Activated naive CD4-positive, alpha-beta T cell treated with anti-CD3 and anti-CD28 coated beads, Interleukin-2, amount 50 U/mL, for 72 hours (primary cell): Measurements from ENCODE around the gene TRABD2B. TPM values are rescaled to one million over a fixed set of nuclear protein-coding genes. Genes with fewer than 3 reads are reported as not detected.
"Not testable (repeated sequence)": the region's sequence is repeated elsewhere in the genome, so short reads cannot be mapped to it uniquely, and the experiment has no call there.

ENCODE experiments used
- ATAC-seq, 2 donors: fragments of 150-1000 bp; cut with Tn5 transposase; 2 replicates each; pipeline ENCODE4 v1.10.0; 2021; ENCODE audit warnings: mild to moderate bottlenecking in 2 of 2, moderate library complexity in 2 of 2
- DNase-seq, 2 donors: peaks; one replicate each; pipeline ENCODE4 v3.0.0; 2021 to 2022; ENCODE audit warnings: low spot score in 2 of 2
- H3K27ac Mint-ChIP-seq, 2 donors: one replicate each; pipeline ENCODE4 v1.8.0; 2022; ENCODE audit warnings: mild to moderate bottlenecking in 2 of 2, mixed read lengths in 2 of 2
- H3K36me3 Mint-ChIP-seq, 2 donors: one replicate each; pipeline ENCODE4 v1.8.0; 2022; ENCODE audit warnings: mixed read lengths in 2 of 2
- H3K9me3 Mint-ChIP-seq, 2 donors: one replicate each; pipeline ENCODE4 v1.8.0; 2022; ENCODE audit warnings: mixed read lengths in 2 of 2
- total RNA-seq, 2 donors: library from RNA; stranded (reverse); gene quantifications; one replicate each; pipeline ENCODE4 v1.2.3, GENCODE V29; 2022

The TRABD2B gene
- total RNA-seq, 2 donors from 2014 or later = not detected

DNA sequence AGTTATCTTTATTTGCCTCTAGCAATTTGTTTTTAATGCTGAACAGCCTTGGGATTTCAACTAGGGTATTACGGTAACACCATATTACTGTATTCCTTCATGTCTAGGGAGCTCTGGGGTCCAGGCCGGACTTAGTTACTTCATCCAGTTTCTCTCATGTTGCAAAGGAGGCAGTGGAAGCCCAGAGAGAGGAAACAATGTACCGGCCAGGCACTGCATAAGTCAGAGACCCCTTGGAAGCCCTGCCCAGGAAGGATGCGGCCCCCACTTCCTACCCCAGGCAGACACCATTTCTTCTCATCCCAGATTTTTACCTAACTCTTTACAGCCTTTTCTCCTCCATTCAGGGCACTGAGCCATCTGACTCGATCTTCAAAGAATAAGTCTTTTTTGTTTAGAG, 32.5 kb downstream of the TRABD2B start:
- DNase-seq (no peak), ATAC-seq (no peak)
- peaks cover 0 to 4% of the 10 kb centered on the region in 2 donors for H3K36me3 Mint-ChIP-seq
- H3K9me3 Mint-ChIP-seq = no peaks in the 10 kb centered on the region
- H3K27ac Mint-ChIP-seq = no peak overlapping the region

DNA sequence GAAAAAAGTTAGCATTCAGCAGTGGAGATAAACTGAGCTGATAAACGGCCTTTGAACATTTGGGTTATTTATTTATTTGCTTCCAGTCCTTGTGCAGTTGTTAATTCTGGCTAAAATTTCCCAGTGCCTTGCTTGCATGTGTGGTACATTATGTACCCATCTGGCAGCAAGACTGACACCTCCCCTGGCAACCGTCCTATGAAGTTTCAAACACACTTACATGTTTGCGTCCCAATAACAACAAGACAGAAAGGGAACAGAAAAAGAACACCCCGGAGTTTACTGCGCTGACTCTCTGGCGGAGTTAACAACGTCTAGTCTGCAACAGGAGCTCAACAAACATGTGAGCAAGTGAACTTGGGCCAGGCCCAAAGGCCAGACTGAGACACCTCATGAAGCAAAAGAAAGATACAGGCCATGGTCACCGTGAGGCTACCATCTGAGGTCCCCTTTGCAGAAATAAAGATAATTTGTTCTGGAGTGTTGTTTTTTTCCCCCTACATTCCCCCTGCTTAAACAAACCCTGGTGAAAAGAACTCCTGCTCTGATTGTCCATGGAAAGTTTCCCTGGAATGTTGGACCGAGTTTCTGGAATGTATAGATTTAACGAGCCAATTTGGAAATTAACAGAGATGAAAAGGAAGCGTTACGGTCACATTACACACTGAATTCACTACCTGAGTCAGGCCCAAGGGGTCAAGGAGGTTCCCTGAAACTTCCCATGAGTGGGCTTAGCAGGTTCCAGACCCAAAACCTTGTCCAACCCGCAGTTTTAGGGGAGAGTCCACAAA, 33.4 kb downstream of the TRABD2B start:
- no peak for DNase-seq
- ATAC-seq = no peak
- Mint-ChIP-seq H3K27ac (no peak overlapping the region), H3K36me3 (peaks cover 0 to 4% of the 10 kb centered on the region in 2 donors), H3K9me3 (peaks cover 0 to 6% of the 10 kb centered on the region in 2 donors)

DNA sequence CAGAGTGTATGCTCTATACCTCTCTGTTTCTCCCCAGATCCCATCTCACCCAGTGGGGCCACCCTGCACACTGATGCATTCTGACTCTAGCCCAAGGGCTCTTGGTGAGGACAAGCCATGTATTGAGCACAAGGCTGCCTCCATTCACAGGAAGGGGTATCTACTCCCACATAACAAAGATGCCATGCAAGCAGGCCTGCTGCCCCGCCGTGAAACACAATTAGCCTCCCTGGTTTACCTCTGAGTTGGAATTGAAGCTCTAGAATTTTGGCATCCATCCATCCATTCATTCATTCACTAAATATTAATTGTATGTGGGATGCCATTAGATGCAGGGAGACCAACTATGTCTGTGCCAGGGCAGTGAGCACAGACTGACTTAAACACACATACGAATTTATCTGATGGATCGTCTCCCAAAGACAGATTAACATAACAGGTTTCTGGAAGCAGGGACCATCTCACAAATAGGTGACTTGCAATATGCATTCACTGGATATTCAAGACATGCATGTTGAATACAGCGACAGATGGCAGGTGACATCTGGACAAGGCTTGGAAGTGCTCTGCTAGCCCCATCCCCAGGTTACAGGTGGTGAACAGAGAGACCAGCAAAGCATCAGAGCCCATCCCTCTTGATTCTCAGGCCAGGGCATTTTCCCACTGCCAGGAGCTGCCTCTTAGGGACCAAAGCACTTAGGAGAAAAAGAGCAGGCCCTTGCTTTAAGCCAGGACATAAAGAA, 34.3 kb downstream of the TRABD2B start:
- no peak for ATAC-seq

DNA sequence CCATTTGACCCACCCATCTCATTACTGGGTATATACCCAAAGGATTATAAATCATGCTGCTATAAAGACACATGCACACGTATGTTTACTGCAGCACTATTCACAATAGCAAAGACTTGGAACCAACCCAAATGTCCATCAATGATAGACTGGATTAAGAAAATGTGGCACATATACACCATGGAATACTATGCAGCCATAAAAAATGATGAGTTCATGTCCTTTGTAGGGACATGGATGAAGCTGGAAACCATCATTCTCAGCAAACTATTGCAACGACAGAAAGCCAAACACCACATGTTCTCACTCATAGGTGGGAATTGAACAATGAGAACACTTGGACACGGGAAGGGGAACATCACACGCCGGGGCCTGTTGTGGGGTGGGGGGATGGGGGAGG, 35.4 kb downstream of the TRABD2B start:
- not testable (repeated sequence) for DNase-seq, ATAC-seq, H3K36me3 Mint-ChIP-seq, H3K27ac Mint-ChIP-seq, H3K9me3 Mint-ChIP-seq

More for the DNA sequence above, 34.3 kb downstream of the TRABD2B start:
- Mint-ChIP-seq H3K36me3 (peaks cover 0 to 4% of the 10 kb centered on the region in 2 donors), H3K27ac (no peak overlapping the region), H3K9me3 (peaks cover 0 to 7% of the 10 kb centered on the region in 2 donors)
- DNase-seq = no peak

DNA sequence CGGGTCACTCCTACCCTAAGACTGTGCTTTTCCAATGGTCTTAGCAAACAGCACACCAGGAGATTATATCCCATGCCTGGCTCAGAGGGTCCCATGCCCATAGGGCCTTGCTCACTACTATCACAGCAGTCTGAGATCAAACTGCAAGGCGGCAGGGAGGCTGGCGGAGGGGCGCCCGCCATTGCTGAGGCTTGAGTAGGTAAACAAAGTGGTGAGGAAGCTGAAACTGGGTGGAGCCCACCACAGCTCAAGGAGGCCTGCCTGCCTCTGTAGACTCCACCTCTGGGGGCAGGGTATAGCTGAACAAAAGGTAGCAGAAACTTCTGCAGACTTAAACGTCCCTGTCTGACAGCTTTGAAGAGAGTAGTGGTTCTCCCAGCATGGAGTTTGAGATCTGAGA, 40.7 kb downstream of the TRABD2B start:
- DNase-seq, H3K9me3 Mint-ChIP-seq, H3K36me3 Mint-ChIP-seq, ATAC-seq, H3K27ac Mint-ChIP-seq: not testable (repeated sequence)

DNA sequence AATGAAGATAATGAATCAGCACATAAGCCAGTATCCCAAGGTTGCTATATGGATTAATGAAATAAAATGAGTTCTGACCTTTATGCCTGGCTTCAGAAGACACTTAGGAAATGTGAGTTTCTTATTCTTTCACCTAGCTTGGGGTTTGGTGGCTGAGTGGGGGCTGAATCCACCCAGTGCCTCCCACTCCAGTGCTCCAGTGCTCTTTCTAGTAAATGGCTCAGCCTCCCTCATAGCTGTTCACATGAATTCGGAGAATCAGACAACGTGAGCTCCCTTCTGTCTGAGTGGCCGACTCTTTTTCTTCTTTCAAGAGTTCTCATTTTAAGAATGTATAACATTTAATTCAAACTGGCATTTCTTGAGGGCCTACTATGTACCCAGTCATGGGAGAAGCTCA, 43.5 kb downstream of the TRABD2B start:
- no peak for ATAC-seq
- no peaks in the 10 kb centered on the region for H3K9me3 Mint-ChIP-seq
- peaks cover 0 to 10% of the 10 kb centered on the region in 2 donors for H3K36me3 Mint-ChIP-seq
- no peak overlapping the region for H3K27ac Mint-ChIP-seq
- DNase-seq = no peak

DNA sequence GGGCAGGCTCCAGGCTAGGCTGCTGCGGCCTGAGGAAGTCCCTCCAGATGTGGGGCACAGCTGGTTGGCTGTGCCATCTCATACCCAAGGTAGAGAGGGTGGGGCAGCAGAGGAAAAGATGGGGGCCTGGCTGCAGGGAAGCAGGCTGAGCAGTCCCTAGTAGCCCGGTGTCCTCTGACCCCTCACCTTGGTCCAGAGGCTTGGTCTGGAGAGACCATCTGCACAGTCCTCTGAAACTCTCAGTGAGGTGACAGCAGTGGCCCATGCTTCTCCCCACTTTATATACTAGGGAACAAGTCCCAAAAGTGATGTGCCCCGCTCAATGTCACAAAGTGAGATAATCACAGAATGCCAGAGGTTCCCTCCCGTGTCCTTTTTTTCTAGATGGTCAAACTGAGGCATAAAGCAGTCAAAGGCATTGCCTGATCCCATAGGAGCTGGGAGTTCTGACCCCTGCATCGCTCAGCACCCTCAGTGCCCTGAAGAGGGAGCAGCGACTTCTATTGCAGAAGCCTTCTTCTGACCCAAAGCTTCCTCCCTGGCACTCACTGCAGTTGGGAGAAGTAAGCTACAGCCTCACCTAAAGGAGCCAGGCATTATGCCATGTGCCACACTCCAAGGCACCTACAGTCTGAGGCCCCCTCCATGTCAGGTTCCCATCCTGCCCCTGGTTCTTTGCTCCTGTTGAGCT, 45.5 kb downstream of the TRABD2B start:
- H3K36me3 Mint-ChIP-seq = peaks cover 0 to under 1% of the 10 kb centered on the region in 2 donors
- H3K9me3 Mint-ChIP-seq = no peaks in the 10 kb centered on the region
- ATAC-seq = no peak
- no peak for DNase-seq
- no peak overlapping the region for H3K27ac Mint-ChIP-seq

DNA sequence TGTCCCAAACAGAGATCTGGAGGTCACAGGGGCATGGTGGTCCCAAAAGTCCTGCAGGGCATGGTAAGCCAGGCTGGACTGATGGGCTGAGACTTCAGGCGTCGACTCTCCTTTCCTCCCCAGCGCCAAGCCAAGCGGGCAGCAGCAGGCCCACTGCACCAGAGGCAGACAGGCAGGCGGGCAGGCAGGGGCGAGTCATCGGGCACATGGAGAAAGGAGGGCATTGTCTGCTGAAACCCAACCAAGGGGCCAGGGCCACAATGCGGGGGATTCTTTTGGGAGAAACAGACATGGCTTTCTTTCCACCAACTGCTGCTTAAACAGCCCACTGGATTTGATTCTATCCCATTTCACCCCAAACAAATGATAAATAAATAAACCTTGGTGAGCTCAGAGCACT, 46.2 kb downstream of the TRABD2B start:
- no peak for ATAC-seq

DNA sequence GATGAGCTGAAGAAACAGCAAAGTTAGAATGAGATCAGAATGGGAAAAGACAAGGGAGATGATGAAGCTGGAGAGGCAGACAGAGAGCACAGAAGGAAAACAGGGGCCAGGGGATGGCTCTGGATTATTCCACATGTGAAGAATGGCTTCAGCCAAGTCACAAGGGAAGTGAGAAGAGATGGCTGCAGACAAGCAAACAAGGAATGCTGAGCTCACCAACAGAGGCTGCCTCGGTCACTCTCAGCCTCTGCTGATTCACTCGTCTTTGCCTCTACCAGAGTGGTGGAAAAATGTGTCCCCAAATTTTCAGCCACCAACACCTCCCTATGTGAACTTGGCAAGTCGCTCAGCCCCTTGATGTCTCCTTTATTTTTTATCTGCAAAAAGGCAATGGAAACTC, 46.7 kb downstream of the TRABD2B start:
- Mint-ChIP-seq H3K9me3 (no peaks in the 10 kb centered on the region), H3K27ac (no peak overlapping the region)

More for the DNA sequence above, 46.2 kb downstream of the TRABD2B start:
- no peaks in the 10 kb centered on the region for H3K9me3 Mint-ChIP-seq
- DNase-seq = no peak
- H3K36me3 Mint-ChIP-seq = no peaks in the 10 kb centered on the region
- no peak overlapping the region for H3K27ac Mint-ChIP-seq

DNA sequence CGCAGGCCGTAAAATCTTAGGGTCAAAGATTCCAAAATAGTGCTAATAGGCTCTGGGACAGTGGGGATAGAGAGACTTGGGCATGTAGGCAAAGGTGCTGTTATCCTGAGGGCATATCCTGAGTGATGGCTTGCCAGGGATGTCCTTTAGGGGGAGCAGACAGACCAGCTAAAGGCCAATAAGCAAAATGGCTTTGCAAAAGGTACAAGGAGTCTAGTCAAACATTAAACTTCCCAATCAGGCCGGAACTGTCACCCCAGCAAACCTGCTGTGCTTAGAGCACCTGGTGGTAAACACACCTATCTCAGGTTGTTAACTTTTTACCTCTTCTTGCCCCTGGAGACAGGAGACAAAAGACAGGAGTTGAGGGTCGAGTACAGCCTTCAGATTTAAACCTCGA, 49.1 kb downstream of the TRABD2B start:
- Mint-ChIP-seq H3K27ac (no peak overlapping the region), H3K9me3 (no peaks in the 10 kb centered on the region), H3K36me3 (no peaks in the 10 kb centered on the region)
- DNase-seq (no peak), ATAC-seq (no peak)

More for the DNA sequence above, 46.7 kb downstream of the TRABD2B start:
- no peak for ATAC-seq
- DNase-seq = no peak
- H3K36me3 Mint-ChIP-seq = no peaks in the 10 kb centered on the region

DNA sequence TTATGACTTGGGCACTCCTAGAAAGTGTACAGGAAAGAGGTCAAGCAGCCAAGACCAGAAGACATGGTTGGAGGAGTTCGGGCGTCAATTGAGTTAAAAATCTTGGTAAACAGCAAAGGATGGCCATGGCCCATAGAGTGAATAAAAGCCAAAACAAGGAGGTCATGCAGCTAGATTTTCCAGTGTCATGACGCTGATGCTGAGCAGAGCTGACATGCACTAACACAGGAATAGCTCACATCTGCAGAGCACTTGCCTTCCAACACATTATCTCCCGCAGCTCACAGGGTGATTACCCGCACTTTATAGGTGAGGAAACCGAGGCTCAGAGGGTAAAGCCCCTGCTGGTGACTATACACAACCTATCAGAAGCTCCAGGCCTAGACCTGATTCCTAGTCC, 49.7 kb downstream of the TRABD2B start:
- Mint-ChIP-seq H3K9me3 (no peaks in the 10 kb centered on the region), H3K27ac (no peak overlapping the region), H3K36me3 (no peaks in the 10 kb centered on the region)
- DNase-seq (no peak), ATAC-seq (no peak)

DNA sequence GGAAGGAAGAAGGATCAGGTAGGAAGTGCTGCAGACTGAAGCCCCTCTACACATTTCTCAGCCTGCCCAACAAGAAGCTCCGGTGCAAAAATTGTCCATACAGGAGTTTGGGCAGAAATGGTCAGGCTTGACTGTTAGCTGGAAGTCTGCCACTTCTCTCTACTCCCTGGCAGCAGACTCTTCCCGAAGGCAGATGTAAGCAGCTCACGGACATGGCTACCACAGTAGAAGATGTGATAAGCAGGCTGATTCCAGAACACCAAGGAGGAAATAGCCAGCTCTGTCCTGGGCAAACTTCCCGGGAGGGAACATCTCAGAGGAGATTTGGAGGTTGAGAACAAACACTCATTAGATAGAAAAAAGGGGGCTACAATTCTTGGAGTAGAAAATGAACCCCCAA, 52.6 kb downstream of the TRABD2B start:
- Mint-ChIP-seq H3K9me3 (no peaks in the 10 kb centered on the region), H3K27ac (no peak overlapping the region), H3K36me3 (no peaks in the 10 kb centered on the region)
- DNase-seq (no peak), ATAC-seq (no peak)

DNA sequence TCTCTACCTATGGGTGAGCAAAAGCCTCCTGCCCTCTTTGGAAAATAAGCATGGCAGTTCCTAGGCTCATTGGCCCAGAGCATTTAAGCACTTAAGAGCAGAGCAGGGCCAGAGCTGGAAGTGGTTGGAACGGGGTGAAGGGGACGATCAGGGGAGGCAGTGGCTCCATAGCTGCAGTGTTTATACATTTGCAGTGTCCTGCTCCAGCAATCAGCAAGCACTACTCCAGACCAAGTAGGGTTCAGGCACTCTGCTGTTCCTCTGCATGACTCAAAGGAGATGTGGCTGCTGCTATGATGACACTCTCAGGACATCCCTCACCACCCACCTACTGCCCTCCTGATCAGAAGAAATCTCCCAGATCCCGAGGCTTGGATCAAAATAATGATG, 55.0 kb downstream of the TRABD2B start:
- Mint-ChIP-seq H3K27ac (no peak overlapping the region), H3K36me3 (no peaks in the 10 kb centered on the region), H3K9me3 (no peaks in the 10 kb centered on the region)
- no peak for ATAC-seq
- no peak for DNase-seq

DNA sequence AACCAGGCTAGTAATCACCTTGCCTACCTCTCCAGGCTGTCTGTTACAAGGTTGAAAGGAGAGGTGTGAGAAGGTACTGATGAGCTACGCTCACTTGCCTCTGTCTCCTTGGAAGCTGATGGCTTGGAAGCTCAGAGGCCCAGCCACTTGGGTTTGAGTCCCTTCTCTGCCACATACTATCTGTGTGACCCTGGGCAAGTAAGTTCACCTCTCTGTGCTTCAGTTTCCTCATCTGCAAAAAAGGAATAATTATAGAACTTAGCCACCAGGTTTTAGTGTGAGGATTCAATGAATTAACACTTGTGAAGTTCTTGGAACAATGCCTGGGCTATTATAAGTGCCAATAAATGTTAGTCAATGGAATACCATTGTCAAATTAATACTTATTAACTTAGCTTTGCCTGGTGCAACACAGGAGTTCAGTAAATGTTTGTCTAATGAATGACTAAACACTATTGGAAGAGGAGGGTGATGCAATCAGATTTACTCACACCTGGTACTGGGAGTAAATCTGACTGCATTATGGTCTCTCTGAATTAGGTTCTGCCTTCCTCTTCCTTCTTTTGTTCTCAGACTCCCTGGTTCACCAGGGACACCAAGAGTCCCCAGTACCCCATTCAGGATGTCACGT, 55.5 kb downstream of the TRABD2B start:
- ATAC-seq (no peak), DNase-seq (no peak)
- Mint-ChIP-seq H3K27ac (no peak overlapping the region), H3K36me3 (no peaks in the 10 kb centered on the region), H3K9me3 (no peaks in the 10 kb centered on the region)

DNA sequence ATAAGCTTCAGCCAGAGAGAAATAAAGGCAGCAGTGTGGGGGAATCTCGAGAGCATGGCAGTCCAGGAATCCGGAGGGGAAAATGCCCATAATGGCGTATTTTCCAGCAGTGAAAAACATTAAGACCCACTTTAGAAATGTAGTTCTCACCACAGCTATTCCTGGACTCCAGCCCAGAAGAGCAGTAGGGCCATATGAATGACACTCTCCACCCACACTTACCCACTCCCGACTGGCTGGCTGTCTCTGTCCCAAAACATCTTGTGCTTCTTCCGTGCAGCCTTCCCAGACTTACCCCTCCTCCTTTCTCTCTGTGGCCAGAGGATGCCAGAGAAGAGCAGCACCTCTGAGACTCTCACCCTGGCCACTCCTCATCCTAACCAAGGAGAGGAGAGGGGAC, 56.4 kb downstream of the TRABD2B start:
- ATAC-seq (no peak), DNase-seq (no peak)
- Mint-ChIP-seq H3K9me3 (no peaks in the 10 kb centered on the region), H3K36me3 (no peaks in the 10 kb centered on the region), H3K27ac (no peak overlapping the region)

DNA sequence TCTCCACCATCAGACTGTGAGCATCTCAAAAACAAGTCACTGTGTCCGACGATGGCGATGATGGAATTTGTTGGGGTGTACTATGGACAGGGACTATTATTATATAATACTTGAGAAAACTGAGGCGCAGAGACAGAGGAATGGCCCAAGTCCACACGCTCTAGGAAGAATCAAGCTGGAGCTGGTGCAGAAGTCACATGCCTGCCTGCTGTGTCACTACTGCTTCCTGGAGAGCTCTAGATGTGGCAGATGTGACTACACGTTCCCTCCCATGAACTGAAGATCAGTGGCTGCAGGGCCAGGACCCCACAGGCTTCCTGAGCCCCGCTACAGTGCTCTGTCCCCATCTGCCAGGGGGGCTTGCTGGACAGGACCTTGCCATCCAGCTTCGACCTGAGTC, 56.9 kb downstream of the TRABD2B start:
- no peak for DNase-seq
- H3K36me3 Mint-ChIP-seq = no peaks in the 10 kb centered on the region
- H3K27ac Mint-ChIP-seq = no peak overlapping the region
- no peaks in the 10 kb centered on the region for H3K9me3 Mint-ChIP-seq
- no peak for ATAC-seq

DNA sequence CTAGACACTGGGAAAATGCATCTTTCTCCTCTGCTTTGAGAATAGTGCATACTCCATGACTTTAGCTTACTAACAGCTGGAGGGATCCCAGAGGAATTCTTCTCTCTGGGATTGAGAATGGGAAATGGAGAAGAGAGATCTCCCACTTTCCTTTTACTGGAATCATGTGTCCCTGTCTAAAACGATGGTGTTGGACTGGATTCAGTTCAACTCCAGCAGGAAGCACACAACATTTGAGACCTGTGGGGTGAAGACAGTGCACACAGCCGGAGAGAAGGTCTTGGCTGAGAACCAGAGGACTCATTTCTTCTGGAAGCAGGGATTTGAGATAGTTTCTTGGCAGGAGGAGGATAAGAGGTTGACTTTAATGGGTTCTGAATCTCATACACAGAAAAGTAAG, 58.7 kb downstream of the TRABD2B start:
- no peak for ATAC-seq
- no peaks in the 10 kb centered on the region for H3K9me3 Mint-ChIP-seq
- H3K27ac Mint-ChIP-seq = no peak overlapping the region
- H3K36me3 Mint-ChIP-seq = no peaks in the 10 kb centered on the region
- no peak for DNase-seq
